Stimulated activated CD8-positive, alpha-beta memory T cell treated with anti-CD3 and anti-CD28 coated beads, Interleukin-4, amount 100 ng/mL, for 1 hour (primary cell): ENCODE data around the gene OLFML1.

Source experiments
- DNase-seq, 2 donors: peaks; one replicate each; pipeline ENCODE4 v3.0.0-alpha.2; 2020; ENCODE audit warnings: low read depth in 2 of 2, low spot score in 1 of 2

OLFML1 gene

DNA sequence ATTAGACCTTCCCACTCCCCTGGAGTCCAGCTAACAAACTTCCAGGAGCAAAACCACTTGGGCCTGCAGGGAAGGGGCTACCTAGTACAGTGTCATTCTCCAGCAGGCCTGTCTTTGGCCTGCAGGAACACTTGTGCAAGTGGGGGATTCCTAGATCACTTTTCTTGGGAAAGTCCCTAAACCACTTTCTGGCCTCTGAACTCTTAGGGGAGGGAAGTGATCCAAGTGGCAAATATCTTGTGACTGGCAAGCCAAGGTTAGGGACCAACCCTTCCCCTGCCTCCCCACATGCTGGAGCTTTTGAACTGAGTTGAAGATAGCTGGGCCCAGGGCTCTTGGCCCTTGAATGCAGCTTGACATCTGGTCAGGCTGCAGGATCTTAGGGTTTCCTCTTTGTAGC, 45.7 kb downstream of the OLFML1 start:
- DNase-seq: no peak

DNA sequence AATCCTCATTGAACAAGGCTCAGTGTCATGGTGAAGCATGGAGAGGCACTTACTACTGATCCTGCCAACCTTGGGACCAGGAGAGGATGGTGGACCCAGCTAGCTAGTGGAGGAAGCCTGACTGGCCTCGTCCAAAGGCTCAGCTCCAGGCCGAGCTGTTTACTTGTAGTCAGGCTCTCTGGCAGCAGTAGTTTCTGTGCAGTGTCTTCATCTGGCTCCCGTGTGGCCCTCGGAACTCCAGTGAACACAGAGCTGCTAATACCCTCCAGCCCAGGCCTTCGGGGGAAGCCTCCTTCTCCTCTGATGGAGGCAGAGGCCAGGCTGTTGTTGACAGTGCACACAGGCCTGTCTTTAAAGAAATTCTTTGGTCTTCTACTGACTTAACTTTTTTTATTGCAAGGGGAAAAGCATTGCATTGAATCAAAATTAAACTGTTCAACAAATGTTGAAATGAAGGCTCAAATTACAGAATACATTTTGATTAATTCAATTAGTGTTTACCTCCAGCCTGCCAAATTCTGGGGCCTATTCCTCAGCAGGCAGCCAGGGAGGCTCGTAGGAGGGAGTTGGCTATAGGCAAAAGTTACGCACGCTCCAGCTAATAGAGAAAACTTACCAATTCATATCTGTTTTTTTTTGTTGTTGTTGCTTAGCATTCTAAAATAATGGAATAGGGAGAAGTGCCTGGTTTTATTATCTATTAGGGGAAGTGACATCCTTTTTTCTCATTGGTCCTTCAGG, 47.3 kb downstream of the OLFML1 start:
- no peak for DNase-seq

DNA sequence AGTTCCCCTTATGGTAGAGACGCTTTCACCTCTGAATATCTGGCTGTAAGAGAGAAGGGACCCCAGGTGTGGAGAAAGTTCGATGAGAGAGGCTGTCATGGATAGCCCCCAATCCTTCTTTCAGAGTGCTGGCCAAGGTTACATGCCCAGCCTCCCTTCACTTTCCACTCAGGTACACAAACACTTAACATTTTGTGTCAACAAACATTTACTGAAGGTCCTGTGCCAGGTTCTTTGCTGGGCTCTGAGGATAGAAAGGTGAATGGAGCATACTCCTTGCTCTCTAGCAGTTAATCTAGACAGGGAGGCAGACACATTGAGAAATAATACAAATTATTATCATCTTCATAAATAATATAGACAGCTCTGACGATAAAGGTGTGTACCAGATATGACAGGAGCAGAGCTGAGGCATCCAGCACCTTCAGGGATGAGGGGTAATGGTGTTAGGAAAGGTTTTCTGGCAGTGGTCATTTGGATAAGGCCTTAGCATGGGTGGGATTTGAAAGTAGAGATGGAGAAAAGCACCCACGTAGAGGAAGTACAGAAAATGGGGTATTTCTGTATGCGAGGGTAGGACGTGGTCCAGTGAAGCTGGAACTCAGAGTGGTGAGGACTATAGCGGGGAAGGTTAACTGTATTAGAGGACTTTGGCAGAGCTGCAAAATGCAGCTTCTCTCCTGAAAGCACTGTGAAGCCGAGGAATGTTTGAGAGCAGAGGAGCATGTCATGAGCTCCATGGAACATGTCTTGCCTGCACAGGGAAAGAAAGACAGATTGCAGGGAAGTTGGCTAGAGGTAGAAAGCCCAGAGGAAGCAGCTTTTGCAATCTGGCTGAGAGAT, 48.1 kb downstream of the OLFML1 start:
- DNase-seq: no peak

DNA sequence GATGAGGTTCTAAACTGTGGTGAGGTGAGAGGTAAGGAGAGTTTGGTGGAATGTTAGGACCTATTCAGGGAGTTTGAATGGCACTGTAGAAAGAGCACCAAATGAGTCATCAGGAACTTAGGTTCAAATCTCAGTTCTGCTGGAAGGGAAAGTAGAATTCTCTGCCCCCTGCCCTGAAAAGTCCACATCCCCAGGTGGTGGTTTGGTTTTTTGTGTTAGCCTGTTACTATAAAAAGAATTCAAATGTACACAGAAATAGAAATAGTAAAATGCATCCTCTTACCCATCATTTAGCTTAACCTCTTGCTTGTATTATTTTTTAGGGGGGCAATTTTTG, 48.7 kb downstream of the OLFML1 start:
- no peak for DNase-seq

DNA sequence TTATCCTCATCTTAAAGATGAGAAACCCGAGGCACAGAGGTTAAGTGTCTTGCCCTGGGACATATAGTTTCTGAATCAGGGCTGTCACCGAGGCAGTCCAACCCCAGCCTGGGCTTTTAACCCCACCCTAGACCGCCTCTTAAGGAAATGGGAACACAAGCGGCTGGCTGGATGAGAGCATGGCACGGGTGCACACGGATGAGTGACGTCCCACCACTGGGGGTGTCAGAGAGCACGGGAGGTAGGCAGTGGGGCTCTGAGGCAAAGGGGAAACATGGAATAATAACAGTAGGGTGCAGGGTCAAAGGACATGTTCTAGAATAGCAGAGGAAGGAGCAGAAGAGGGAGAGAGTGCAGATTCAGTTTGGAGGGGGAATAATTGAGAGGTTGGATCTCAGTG, 50.8 kb downstream of the OLFML1 start:
- no peak for DNase-seq

DNA sequence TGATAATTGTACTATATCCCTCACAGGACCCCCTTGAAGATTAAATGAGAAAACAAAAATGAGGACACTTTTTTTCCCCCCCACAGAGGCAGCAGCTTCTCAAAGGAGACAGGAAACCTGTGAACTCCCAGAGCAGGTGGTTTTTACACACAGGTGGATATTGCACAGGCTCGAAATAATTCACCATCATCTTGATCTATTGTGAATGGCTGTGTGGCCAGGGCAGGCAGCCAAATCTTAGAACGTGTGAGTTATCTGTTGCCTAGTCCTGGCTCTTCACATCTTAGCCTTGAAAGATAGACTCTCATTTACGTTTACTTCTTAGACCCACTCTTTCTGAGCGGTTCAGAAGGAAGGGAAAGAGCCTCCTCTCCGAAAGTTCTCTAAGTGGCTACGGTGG, 52.0 kb downstream of the OLFML1 start:
- DNase-seq: no peak

DNA sequence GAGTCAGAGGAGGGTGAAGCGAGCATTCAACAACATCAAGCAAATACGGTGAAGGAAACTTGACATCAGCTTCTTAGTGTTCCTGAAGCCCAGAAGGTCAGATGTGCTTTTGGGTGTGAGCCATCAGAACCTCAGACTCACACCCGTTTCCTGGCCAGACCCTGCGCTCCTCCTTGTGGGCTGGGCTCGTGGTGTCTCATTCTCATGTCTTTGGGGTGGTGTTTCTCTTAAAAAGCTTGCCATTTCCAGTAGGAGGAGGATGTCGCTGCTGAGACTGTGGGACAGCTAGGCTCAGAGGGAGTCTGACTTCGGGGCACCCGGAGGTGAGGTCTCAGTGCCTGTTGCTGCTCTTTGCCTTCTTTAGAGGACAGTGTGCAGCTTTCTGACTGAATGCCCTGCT, 52.7 kb downstream of the OLFML1 start:
- DNase-seq: no peak

DNA sequence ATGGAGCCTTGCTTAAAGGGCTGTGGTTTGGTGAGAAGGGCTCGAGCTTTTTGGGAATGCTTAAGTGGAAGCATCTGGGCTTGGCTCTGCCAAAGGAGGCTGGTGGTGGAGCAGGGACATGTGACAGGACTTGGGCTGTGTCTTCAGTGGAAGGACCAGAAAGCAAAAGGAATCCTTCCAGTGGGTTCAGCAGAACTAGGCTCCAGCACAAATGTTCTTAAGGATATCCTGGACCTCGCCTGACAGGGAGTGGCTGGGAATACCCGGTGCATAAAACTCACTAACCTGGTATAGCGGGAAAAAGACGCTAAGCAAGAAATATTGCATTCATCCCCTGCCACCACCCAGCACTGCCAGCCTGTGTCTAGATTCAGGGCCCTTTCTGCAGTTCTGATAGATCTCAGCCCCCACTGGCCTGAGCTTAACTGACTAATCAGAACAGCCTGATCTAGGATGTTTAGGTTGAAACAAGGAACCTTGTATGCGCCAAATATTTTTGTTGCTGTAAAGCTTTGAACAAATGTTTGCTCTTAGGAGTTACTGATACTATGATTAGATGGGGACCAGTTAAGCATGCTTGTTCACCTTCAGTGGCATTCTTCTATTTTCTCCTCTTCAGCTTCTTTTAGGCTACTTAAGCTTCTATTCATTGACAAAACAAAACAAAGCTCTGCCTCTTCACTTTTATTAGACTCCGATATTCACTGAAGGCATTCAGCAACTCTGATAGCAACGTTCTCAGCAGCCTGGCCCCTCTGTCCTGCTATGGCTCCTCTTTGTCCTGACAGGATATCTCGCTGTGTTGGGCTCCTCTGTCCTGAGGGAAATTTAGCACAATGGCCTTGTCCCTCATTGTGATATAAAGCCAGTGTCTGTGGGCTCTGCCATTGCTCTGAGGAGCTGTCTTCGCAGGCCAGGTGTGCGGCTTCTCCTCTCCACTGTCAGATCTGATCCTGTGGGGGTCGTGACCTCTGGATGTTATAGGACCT, 53.5 kb downstream of the OLFML1 start:
- no peak for DNase-seq

DNA sequence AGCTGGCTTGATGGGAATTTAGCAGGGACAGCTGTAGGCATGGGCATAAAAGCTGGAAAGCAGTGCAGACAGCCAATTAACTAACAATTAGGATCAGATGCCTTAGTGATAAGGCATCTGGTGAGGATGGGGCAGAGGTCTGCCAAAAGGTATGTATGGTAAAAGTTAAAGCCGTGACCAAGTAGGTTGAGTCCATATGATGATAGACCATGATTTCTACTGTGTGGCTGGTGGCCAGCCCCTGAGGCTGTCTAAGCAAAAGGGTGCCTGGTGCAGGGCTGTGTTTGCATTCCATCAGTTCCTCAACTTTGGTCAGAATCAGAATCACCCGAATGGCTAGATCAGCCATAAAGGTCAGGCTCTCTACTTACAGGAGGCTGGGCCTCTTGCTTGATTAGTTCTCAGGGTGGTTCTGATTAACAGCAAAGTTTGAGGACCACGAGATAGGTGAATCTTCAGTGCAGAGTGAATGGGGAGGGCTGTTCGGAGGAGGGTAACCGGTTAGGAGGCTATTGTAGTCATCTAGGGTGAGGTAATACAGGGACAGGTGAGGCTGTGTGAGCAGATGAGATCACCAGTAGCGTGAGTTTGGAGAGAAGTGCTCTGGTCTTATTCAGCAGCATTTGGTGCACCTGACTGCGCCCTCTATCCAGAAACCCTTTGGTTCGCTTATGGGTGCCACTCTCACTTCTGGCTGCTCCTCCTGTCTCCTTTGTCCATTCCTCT, 55.7 kb downstream of the OLFML1 start:
- DNase-seq: no peak

DNA sequence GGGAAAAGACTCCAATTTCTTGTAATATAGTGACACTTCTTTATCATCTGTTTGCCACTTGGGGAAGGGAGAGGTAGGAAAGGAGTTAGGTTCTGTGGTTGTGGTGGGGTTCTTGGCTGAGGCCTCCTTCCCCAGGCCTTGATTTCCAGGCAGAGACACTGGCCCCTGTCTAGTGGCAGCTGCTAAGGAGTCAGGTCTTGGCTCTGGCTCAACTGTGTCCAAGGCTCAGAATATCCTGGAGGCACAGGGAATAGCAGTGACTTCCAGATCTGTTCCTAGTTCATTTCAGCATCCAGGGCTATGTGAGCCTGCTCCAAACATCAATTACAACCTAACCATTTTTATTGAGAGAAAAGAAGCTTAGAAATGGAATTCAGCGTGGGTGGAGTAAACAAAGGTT, 58.0 kb downstream of the OLFML1 start:
- DNase-seq: no peak

DNA sequence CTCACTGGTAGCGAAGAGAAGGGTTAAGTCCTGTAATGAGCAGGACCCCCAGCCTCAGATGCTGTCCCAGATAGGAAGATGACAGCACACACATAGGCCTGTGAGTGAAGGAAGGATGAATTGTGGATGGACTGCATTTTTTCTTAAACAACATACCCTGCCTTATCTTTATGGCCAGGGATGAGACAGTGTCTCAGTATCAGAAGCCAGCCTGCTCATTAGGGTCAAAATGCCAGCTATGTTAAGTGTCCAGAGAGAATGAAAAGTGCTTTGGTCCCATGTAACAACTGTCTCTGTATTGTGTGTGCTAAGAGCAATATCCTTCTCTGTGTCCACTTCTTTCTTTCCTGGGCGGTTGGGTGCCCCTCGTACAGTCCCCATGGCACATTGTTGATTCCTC, 58.7 kb downstream of the OLFML1 start:
- no peak for DNase-seq

DNA sequence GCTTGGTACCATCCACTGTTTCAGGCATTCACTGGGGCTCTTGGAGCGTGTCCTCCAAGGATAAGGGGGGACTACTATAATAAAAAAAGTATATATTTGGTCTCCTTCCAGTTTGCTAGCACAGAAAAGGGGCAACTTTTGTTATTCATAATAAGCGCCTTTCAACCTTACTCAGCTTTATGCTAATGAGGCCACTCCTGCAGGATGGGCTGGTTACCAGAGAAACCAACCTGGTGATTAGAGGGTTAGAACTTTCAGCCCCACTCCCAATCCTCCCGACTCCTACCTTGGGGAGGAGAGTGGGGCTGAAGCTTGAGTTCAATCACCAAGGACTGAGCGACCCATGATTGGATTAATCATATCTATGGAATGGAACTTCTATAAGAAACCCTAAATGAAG, 60.3 kb downstream of the OLFML1 start:
- no peak for DNase-seq

DNA sequence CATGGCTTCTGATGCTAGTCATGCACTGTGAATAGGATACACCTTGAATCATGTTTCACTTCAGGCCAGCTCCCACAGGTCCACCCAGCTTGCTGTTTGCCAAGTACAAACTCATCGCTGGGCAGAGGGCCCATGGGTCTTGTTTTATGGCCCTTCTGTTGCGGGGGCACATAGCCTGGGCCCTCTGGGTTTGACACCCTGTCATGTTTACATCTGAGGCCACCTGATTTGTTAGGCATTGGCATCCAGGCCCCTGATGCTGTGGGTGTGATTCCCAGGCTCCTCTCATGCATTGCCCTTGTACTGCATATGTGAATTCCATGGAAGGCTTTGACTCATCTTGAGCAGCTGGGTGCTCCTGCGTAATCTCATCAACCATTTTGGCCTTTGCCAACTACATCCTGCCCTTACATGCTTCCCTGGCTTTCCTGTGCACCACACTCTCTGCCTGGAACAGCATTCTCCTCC, 61.1 kb downstream of the OLFML1 start:
- DNase-seq: no peak

DNA sequence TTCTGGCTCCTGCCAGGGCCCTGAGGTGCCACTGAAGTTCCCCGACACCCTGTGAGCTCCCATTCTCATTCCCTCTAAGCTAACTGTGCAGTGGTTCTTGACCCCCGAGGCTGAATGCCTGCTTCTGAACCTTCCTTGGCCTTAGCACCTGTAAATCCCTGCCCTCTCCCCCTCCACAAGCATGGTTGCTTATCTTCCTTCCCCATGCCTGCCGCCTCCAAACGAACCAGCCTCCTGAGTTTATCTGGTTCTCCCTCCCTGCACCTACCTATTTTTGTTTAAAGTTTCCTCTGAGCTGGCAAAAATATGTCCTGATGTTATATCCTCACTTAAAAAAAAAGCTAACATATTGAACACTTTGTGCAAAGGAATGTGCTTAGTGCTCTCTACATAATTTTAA, 62.4 kb downstream of the OLFML1 start:
- DNase-seq: no peak

DNA sequence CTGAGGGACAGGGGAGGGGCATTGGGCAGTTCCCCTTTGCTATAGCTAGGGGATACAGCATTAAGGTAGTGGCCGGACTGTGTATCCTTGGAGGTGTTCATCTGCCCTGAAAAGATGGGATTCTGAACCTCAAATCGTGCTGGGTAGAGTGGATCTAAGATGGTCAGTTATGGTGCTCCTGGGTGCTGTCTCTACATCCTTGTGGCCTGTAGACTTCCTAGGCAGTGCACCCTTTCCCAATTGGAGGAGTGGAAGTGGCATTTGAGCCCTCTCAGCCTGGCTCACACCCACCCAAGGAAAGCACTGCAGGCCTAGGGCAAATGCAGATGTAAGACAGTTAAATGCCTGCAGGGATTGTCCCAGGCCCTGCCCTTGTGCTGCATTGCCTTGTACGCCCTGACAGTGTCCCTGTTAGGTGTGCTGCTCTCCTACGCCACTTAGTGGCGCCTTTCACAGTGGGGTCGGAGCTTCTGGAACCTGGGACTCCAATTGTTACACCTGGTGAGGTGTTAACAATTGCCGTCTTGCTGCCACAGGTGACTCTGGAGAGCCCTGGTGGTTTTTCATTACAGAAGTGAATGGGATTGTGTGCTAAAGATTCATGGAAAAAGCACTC, 63.5 kb downstream of the OLFML1 start:
- no peak for DNase-seq

DNA sequence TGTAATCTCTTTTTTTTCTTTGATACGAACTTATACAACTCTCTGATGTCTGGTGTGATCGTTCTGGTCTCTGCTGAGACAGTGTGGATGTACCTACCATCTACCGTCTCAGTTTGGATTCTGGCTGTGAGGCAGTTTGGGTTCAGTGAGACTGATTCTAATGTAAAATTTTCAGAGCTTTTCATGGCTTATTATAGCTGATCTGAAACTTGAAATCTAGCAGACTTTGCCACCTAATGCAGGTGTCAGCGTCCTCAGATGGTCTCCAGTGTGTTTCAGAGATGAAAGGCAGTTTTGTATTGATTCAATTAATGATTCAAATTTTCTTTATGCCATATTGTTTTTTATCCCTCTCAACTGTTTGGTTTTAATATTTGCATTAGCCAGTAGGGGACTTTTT, 64.4 kb downstream of the OLFML1 start:
- no peak for DNase-seq

DNA sequence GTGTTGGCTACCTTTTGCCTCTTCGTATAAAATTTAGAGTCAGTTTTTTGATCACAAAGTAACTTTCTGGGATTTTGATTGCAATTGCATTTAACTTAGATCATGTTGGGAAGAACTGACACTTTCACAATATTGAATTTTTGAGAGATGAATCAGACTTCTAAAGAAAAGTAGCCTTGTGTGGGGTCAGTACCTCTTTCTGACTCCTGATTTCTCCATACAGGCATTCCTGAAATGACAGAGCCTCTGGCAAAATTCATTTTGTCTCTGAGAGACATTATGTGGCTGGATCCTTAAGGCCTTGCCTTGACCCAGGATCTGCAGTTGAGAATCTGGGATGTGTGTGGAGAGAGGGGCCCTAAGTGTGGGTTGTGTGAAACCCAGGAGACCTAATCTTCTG, 66.3 kb downstream of the OLFML1 start:
- DNase-seq: no peak

DNA sequence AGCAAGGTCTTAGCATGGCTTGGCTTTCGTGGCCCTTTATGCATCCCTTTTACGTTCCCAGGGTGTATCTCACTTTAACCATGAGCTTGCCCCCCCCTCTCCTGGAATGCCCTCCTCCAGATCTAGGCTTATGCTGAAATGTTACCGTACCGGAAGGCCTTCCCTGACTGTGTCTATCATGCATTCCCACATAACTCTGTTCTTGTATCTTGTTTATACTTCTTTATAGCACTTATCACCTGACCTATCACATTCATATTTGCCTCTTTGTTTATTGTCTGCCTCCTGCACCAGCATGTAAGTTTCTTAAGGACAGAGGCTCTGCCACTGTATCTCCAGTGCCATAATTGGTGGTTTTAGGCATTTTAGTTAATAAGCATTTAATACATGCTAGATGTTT, 67.4 kb downstream of the OLFML1 start:
- DNase-seq: no peak

DNA sequence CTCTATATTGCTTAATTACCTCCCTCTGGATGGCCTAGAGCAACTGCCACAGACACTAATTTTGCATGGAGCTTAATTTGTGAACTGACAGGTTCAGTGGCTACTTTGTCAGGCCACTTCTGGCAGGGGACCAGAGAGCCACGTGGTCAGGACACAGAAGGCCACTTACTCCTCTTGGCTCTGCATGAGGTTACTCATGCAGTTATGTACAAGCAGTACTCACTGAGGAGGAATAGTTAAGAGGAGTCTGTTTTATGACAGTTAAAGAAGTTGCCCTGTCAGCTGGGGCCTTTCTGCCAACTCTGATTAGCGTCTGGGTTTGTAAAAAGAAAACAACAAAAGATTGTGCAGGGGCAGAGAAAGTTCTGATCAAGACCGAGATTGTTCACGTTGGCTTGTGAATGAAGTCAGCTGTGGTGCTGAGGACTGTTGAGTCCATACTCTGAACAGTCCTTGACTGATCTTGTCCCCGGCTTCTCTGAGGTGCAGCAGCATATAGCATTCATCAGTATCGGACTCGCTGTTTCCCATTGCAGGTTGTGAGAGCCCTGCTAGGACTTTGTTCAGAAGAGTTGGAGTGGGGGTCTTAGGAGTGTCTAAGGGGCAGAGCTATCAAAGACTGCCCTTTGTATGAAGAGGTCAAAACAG, 69.9 kb downstream of the OLFML1 start:
- DNase-seq: no peak

DNA sequence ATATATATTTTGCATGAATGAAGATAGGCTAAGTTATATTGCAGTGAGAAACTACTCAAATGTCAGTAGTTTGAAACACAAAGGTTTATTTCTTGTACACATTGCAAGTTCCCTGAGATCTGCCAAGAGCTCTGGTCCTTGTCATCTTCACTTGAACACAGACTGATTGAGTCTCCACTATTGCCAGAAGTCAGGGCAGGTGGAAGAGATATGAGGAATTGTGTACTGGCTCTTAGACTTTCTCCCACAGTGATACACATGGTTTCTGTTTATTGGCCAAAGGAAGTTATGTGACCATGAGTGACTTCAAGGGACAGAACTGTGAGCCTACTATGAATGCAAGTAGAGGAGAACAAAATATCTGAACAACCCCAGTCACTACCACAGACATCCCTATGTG, 72.7 kb downstream of the OLFML1 start:
- no peak for DNase-seq
